GM18907 (cell line): Measurements from ENCODE around the gene SRD5A2.

Experiments
- ATAC-seq: cut with Tn5 transposase; IDR thresholded peaks from one replicate; pipeline ENCODE4 v1.9.1; 2021; ENCODE audit warnings: mild to moderate bottlenecking, moderate library complexity; ENCODE audit not compliant: unreplicated experiment

Gene SRD5A2, protein sequence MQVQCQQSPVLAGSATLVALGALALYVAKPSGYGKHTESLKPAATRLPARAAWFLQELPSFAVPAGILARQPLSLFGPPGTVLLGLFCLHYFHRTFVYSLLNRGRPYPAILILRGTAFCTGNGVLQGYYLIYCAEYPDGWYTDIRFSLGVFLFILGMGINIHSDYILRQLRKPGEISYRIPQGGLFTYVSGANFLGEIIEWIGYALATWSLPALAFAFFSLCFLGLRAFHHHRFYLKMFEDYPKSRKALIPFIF

DNA sequence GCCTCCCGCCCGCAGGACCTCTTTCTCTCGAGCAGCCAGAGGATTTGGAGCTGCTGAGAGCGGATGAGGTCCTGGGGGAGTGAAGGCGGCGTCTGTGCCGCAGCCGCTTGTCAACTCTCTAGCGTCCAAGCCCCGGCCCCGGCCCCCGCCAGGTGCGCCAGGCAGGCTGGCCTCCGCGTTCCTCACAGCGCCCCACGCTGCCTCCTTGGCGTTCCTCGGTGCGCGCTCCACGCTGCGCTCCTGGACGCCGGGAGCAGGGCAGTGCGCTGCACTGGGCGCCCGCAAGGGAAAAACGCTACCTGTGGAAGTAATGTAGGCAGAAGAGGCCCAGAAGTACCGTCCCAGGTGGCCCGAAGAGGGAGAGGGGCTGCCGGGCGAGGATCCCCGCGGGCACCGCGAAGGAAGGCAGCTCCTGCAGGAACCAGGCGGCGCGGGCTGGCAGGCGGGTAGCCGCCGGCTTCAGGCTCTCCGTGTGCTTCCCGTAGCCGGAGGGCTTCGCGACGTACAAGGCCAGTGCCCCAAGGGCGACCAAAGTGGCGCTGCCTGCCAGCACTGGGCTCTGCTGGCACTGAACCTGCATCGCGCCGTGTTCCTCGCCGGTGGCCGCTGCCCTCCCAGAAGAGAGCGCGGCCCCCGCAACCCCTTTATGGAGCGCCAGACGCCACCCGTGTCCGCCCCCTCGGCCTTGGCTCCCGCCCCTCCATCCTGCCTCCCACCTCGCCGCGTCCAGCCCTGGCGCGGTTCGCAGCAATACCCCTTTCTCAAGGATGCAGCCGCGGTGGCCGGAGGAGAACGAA, at the start of gene SRD5A2:
Gene SRD5A2, minus strand, starts transcription at position 618 of the 797 bp plus-strand sequence. Its CDS starts 38 bp downstream, at position 580.
- ATAC-seq = no peak

- no peak for ATAC-seq
Measured at GRCh38 chr2:31606509-31606908, 25.8 kb upstream of the SRD5A2 start.

DNA sequence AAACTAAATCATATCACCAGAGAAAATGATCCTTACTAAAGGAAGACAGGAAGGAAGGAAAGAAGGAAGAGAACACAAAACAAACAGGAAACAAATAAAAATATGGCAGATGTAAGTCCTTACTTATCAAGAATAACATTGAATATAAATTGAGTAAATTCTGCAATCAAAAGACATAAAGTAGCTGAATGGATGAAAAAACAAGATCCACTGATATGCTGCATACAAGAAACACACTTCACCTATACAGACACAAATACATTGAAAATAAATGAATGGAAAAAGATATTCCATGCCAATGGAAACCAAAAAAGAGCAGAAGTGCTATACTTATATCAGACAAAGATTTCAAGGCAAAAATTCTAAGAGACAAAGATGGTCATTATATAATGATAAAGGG, 18.0 kb upstream of the SRD5A2 start:
- ATAC-seq = no peak

DNA sequence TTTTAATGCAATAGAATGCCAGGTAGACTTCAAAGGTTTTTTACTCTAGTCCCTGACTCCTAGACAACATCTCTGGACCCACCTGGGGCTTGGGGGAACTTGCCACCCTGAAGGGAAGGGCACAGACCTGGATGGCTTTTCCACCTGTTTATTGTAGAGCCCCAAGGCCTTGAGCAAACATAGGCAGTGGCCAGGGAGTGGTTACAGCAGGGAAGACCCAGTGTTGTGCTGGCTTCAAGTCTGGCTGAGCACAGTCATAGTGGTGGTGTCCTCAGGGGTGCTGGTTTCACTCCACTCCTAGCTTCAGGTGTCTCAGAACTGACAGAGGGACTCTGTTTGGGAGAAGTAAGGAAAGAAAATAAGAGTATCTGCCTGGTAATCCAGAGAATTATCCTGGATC, 5.5 kb upstream of the SRD5A2 start:
- no peak for ATAC-seq

GRCh38 chr2:31581124-31581795, 522 bp upstream of the SRD5A2 start:
- no peak for ATAC-seq

DNA sequence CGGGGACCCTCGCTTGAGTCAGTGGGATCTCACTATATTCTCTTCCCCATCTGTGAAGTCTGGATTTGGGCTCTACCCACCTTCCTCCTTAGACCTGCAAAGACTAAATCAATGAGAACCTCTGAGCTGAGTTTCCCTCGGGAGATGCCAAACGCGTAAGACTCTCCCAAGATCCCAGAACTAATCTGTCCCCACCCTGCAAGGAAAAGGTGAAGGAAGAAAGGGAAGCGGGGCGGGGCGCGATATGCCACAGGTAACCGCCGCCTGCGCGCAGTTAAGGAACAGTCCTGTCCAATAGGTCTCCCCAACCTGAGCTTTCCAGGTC, 780 bp downstream of the SRD5A2 start:
- ATAC-seq = no peak

- ATAC-seq = no peak
Measured at GRCh38 chr2:31578316-31578715, 2.4 kb downstream of the SRD5A2 start.

- ATAC-seq = no peak
Measured at GRCh38 chr2:31577143-31577542, 3.6 kb downstream of the SRD5A2 start.

- ATAC-seq = no peak
Measured at GRCh38 chr2:31568585-31569201, 12.0 kb downstream of the SRD5A2 start.

GRCh38 chr2:31567679-31568078, 13.1 kb downstream of the SRD5A2 start:
- no peak for ATAC-seq

GRCh38 chr2:31563273-31563839, 17.4 kb downstream of the SRD5A2 start:
- no peak for ATAC-seq

DNA sequence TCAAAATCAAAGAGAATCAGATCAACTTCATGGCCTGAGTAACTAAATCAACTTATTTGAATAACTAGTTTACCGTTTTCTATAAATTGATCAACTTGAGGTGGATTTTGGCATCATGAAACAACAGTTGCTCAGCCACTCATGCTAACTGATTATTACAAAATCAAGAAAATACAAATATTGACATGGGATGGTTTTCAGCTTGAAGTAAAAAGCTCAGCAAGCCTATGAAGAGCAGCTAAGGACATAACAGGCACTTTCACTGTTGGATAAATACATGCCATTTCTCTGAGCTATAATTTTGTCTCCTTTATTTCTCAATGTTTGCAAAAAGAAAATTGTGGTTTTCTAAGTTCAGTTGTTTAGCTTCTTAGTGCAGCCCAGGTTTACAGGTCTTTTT, 18.9 kb downstream of the SRD5A2 start:
- no peak for ATAC-seq

DNA sequence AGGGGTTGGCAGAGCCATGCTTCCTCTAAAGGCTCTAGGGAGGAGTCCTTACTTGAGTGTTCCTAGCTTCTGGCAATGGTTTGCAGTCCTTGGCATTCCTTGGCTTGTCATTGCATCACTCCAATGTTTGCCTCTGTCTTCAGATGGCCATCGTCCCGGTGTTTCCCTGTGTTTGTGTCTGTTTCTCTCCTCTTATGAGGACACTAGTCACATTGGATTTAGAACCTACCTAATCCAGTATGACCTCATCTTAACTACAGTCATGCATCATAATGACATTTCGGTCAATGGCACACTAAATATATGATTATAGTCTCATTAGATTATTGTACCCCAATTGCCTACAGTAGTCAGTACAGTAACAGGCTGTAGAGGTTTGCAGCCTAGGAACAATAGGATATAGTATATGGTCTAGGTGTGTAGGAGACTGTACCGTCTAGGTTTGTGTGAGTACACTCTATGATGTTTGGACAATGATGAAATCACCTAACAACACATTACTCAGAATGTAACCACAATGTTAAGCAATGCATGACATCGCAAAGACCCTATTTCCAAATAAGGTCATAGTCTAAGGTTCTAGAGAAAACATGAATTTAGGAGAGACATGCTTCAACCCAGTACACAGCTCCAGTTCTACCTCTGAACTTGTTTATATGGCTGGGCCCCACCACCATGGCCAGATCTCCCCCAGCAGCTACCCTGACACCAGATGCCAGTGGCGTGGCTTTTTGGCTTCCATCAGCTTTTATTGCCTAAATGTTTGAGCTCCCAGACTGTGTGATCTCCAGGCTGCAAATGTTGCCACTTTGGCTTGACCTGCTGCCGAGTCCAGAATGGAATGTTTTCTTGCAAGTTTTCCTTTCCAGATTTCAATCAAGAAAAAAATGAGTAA, 22.1 kb downstream of the SRD5A2 start:
- no peak for ATAC-seq

GRCh38 chr2:31556940-31557339, 23.8 kb downstream of the SRD5A2 start:
- no peak for ATAC-seq

GRCh38 chr2:31555967-31556706, 24.6 kb downstream of the SRD5A2 start:
- ATAC-seq = no peak

- ATAC-seq = no peak
Measured at GRCh38 chr2:31553362-31553761, 27.4 kb downstream of the SRD5A2 start.

GRCh38 chr2:31547485-31547884, 33.3 kb downstream of the SRD5A2 start:
- no peak for ATAC-seq

DNA sequence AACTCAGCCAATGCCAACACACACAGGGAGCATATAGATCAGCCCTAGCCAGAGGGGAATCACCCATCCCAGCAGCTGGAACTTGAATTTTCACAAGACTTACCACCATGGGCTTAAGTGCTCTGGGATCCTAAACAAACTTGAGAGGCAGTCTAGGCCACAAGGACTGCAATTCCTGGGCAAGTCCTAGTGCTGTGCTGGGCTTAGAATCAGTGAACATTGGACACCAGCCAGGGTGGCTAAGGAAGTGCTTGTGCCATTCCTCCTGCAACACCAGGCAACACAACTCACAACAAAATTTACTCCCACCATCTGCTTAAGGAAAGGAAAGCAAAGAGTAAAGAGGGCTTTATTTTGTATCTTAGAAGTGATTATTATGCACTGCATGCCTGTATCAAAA, 38.9 kb downstream of the SRD5A2 start:
- ATAC-seq = no peak

- no peak for ATAC-seq
Measured at GRCh38 chr2:31539505-31539904, 41.2 kb downstream of the SRD5A2 start.

DNA sequence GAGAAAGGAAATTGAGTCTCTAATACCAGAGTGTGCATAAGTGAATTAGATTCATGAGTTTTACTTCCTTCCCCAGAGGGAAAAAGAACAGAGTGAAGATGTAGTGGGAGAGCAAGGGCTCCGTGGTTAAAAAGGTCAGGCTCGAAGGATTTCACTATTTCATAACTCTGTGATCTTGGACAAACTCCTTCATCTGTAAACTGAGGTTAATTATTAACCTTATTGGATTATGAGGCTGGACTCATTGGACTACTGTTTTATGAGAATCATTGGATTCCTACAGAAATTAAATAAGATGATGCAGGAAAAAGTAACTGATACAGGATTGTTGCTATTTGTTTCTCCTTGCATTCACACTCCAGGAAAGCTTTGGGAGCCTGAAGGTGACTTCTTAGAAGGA, 45.0 kb downstream of the SRD5A2 start:
- ATAC-seq = no peak
